MM.1S (cell line): ENCODE measurements around the gene TPM2.

Experiments
- DNase-seq: peaks from one replicate; pipeline ENCODE4 v3.0.0-alpha.2; 2015
- H2AFZ ChIP-seq: fragments of 300-600 bp; sonication (generic); 2 replicates; pipeline ENCODE4 v1.6.0; 2016; ENCODE audit warnings: antibody characterized with exemption, low read length
- H3F3A ChIP-seq: fragments of 300-600 bp; sonication (generic); 2 replicates; pipeline ENCODE4 v1.6.1; 2016; ENCODE audit warnings: mild to moderate bottlenecking, antibody characterized with exemption, low read length, moderate library complexity, mixed read lengths; ENCODE audit not compliant: insufficient read depth
- H3K27ac ChIP-seq: fragments of 300-600 bp; sonication (generic); 2 replicates; pipeline ENCODE4 v1.5.1; 2016; ENCODE audit warnings: mild to moderate bottlenecking, low read length
- H3K27me3 ChIP-seq: fragments of 300-600 bp; sonication (generic); replicated peaks from 2 replicates; pipeline ENCODE4 v1.6.0; 2016; ENCODE audit warnings: low read length; ENCODE audit not compliant: insufficient read depth
- H3K36me3 ChIP-seq: fragments of 300-600 bp; sonication (generic); replicated peaks from 2 replicates; pipeline ENCODE4 v1.6.1; 2016; ENCODE audit warnings: mild to moderate bottlenecking, low read length, mixed read lengths; ENCODE audit not compliant: insufficient read depth
- H3K4me1 ChIP-seq: fragments of 300-600 bp; sonication (generic); 2 replicates; pipeline ENCODE4 v1.6.1; 2016; ENCODE audit warnings: low read length, mixed read lengths
- H3K4me2 ChIP-seq: fragments of 300-600 bp; sonication (generic); 2 replicates; pipeline ENCODE4 v1.6.0; 2016; ENCODE audit warnings: low read depth, low read length
- H3K4me3 ChIP-seq: fragments of 300-600 bp; sonication (generic); 2 replicates; pipeline ENCODE4 v1.5.1; 2016; ENCODE audit warnings: low read length, mixed read lengths
- H3K79me2 ChIP-seq: fragments of 300-600 bp; sonication (generic); 2 replicates; pipeline ENCODE4 v1.6.1; 2016; ENCODE audit warnings: mixed run types, low read length, mixed read lengths
- H3K9ac ChIP-seq: fragments of 300-600 bp; sonication (generic); 2 replicates; pipeline ENCODE4 v1.6.1; 2016; ENCODE audit warnings: low read length, mixed read lengths
- H3K9me2 ChIP-seq: fragments of 300-600 bp; sonication (generic); replicated peaks from 2 replicates; pipeline ENCODE4 v1.6.1; 2016; ENCODE audit warnings: mild to moderate bottlenecking, low read length, mixed read lengths; ENCODE audit not compliant: insufficient read depth
- H3K9me3 ChIP-seq: fragments of 300-600 bp; sonication (generic); replicated peaks from 2 replicates; pipeline ENCODE4 v1.6.1; 2016; ENCODE audit warnings: mild to moderate bottlenecking, low read length, mixed read lengths; ENCODE audit not compliant: insufficient read depth
- H4K20me1 ChIP-seq: fragments of 300-600 bp; sonication (generic); 2 replicates; pipeline ENCODE4 v1.6.1; 2016; ENCODE audit warnings: mild to moderate bottlenecking, low read length, moderate library complexity, mixed read lengths; ENCODE audit not compliant: insufficient read depth
- EZH2 ChIP-seq: fragments of 300-600 bp; sonication (generic); optimal IDR thresholded peaks from 2 replicates; pipeline ENCODE3; 2017; ENCODE audit warnings: low read depth, mild to moderate bottlenecking, antibody characterized with exemption, low read length, mixed read lengths
- EZH2phosphoT487 ChIP-seq: fragments of 300-600 bp; sonication (generic); IDR thresholded peaks from 2 replicates; pipeline ENCODE4 v1.6.1; 2018; ENCODE audit warnings: antibody characterized with exemption, low read length
- TF ChIP-seq, protein P1 (sequence below): fragments of 300-600 bp; sonication (generic); IDR thresholded peaks from 2 replicates; pipeline ENCODE4 v1.5.1; 2016; ENCODE audit warnings: antibody characterized with exemption, low read length, mixed read lengths

TPM2 gene

DNA sequence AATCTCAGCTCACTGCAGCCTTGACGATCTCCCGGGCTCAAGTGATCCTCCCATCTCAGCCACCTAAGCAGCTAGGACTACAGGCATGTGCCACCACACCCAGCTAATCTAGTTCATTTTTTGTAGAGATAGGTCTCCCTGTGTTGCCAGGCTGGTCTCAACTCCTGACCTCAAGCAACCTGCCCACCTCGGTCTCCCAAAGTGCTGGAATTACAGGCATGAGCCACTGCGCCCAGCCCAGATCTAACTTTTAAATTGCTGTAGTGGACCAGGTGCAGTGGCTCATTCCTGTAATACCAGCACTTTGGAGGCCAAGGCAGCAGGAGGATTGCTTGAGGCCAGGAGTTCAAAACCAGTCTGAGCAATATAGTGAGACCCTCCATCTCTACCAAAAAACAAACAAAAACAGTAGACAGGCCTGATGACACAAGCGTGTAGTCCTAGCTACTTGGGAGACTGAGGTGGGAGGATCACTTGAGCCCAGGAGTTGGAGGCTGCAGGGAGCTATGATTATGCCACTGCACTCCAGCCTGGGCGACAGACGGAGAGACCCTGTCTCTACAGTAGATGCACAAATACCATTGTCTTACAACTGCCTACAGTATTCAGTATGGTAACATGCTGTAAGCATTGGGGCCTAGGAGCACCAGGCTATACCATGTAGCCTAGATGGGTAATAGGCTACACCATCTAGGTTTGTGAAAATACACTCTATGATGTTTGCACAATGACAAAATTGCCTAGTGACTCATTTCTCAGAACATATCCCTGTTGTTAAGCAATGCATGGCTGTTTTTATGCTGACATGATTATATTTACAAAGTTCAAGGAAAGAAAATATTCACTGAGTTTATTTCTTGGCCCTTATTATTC is 37.5 kb downstream of the TPM2 start:
- no peaks in the 10 kb centered on the region for H3K36me3 ChIP-seq
- H3K79me2 ChIP-seq, result no peaks in the 10 kb centered on the region
- H4K20me1 ChIP-seq, result no peaks in the 10 kb centered on the region
- H3K27me3 ChIP-seq, result no peaks in the 10 kb centered on the region
- H3F3A ChIP-seq, result peaks cover 3% of the 10 kb centered on the region
- H2AFZ ChIP-seq, result no peak overlapping the region
- no peak overlapping the region for H3K9ac ChIP-seq
- no peaks in the 10 kb centered on the region for H3K9me2 ChIP-seq
- peaks cover 4% of the 10 kb centered on the region for H3K4me1 ChIP-seq
- H3K9me3 ChIP-seq, result no peaks in the 10 kb centered on the region
- H3K4me3 ChIP-seq, result no peak overlapping the region
- no peak overlapping the region for H3K27ac ChIP-seq
- H3K4me2 ChIP-seq, result no peak overlapping the region
- no peak for TF ChIP-seq EZH2phosphoT487
- TF ChIP-seq EZH2, result no peak
- TF ChIP-seq, protein P1, sequence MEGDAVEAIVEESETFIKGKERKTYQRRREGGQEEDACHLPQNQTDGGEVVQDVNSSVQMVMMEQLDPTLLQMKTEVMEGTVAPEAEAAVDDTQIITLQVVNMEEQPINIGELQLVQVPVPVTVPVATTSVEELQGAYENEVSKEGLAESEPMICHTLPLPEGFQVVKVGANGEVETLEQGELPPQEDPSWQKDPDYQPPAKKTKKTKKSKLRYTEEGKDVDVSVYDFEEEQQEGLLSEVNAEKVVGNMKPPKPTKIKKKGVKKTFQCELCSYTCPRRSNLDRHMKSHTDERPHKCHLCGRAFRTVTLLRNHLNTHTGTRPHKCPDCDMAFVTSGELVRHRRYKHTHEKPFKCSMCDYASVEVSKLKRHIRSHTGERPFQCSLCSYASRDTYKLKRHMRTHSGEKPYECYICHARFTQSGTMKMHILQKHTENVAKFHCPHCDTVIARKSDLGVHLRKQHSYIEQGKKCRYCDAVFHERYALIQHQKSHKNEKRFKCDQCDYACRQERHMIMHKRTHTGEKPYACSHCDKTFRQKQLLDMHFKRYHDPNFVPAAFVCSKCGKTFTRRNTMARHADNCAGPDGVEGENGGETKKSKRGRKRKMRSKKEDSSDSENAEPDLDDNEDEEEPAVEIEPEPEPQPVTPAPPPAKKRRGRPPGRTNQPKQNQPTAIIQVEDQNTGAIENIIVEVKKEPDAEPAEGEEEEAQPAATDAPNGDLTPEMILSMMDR, result no peak
- DNase-seq, result no peak

DNA sequence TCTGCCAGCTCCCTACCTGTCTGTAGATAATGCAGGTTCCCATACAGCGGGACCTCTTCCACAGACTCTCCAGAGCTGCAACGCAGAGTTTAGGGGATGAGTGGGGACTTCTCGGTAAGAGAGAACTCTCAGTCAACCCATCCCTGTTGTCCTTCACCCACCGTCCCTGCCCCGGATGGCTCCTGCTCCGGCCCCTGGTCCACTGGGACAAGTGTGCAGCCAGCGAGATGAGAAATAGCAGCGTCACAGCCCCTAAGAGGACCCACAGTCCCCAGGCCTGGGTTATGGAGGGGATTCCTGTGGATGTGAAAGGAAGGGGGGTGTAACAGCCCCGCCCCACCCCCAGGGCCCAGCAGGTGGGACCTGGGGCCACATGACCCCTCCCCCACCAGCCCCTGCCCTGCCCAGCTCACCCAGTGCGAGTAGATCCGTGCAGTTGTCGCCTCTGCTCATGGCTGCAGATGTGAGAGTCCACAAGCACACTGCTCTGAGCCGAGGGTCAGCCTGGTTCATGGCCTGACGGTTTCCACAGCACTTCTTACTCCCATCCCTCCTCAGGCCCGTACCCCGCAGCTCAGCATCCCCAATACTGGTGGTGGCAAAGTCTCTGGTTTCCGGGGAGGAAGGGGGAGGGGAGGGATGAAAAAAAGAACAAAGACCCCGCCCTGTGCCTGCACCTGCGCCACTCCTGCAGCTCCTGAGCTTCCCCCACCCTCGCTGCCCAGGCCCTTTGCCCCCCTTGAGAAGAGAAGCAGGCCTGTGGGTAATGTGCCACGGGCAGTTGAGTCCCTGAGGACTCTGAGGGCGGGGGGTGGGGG is 39.2 kb downstream of the TPM2 start, which contains the start of gene SIT1:
Gene SIT1, minus strand, starts transcription at position 591 of the 818 bp plus-strand sequence. Its CDS starts 78 bp downstream, at position 513.
- no peak within 1 kb of the TSS for H3K4me2 ChIP-seq
- no peaks in the 10 kb centered on the region for H3F3A ChIP-seq
- no peaks in the 10 kb centered on the region for H3K27me3 ChIP-seq
- H3K36me3 ChIP-seq, result no peaks in the 10 kb centered on the region
- no peak for DNase-seq
- no peak within 1 kb of the TSS for H3K4me3 ChIP-seq
- H3K79me2 ChIP-seq, result no peaks in the 10 kb centered on the region
- H3K4me1 ChIP-seq, result peaks cover 4% of the 10 kb centered on the region
- H2AFZ ChIP-seq, result no peak within 1 kb of the TSS
- no peaks in the 10 kb centered on the region for H4K20me1 ChIP-seq
- no peaks in the 10 kb centered on the region for H3K9me2 ChIP-seq
- no peak for TF ChIP-seq EZH2
- TF ChIP-seq, protein P1, result no peak
- TF ChIP-seq EZH2phosphoT487, result no peak
- H3K9ac ChIP-seq, result no peak within 1 kb of the TSS
- H3K27ac ChIP-seq, result no peak within 1 kb of the TSS
- no peaks in the 10 kb centered on the region for H3K9me3 ChIP-seq

DNA sequence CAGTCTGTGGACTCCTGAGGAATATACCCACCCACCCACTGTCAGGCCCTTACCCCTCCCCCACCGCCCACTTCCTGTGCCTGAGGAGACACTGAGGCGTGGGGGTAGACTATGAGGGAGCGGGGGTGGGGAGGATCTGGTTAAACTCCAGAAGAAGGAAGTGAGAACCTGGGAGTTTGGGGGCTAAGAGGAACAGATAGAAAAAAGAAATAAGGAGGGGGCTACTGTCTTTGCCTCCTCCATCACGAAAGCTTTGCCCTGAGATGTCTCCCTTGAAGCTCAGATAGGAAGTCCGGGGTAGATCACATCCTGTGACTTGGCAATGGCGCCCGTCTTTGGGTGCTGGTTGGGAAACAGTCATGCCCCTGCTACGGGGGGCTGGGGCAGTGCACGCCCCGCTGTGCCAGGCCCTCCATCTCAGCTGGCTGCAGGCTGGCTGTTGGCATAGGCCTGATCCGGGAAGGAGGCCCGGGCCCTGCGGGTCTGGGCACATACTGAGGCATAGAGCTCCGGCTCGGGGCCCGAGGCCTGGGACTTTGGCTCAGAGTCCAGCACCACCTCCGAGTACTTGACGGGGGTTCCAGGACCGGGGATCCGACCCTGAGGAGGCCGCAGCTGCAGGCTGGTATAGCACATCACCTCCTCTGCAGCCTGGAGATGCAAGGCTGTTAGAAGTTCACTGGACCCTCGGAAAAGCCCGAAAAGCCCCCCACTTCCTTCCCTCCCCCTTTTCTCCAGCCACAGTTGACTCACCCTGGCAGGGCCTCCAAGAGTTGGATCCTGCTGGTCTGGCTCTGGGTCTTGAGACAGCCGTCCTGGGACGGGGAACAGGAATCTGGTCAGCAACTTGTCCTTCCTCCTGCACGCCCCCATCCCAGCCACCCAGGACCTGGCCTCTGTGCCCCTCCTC is 40.0 kb downstream of the TPM2 start:
- Histone ChIP-seq H4K20me1 (no peaks in the 10 kb centered on the region), H3K36me3 (no peaks in the 10 kb centered on the region), H3K27ac (no peak overlapping the region), H3K79me2 (no peaks in the 10 kb centered on the region), H3K4me3 (no peak overlapping the region), H3F3A (no peaks in the 10 kb centered on the region), H3K27me3 (no peaks in the 10 kb centered on the region), H3K4me1 (peaks cover 4% of the 10 kb centered on the region), H2AFZ (no peak overlapping the region), H3K4me2 (no peak overlapping the region), H3K9me2 (no peaks in the 10 kb centered on the region), H3K9ac (no peak overlapping the region), H3K9me3 (no peaks in the 10 kb centered on the region)
- no peak for DNase-seq
- TF ChIP-seq, protein P1, result no peak
- no peak for TF ChIP-seq EZH2phosphoT487
- TF ChIP-seq EZH2, result no peak
